PC-9 (cell line): ENCODE results near the gene HSPA12A.
A peak's percentile ranks its signal among the peaks of the same experiment; 100 is the strongest.

Source experiments
- CTCF ChIP-seq: fragments of 200-600 bp; sonication (generic); conservative IDR thresholded peaks from 2 replicates; pipeline ENCODE4 v1.6.1; 2017; ENCODE audit warnings: mixed run types, antibody characterized with exemption, mild to moderate bottlenecking, moderate library complexity
- EZH2 ChIP-seq: fragments of 200-600 bp; sonication (generic); IDR thresholded peaks from 2 replicates; pipeline ENCODE4 v1.8.0; 2017; ENCODE audit warnings: antibody characterized with exemption, low read depth

GRCh38 chr10:116737627-116738327, 4.6 kb downstream of the HSPA12A start:
- no peak for TF ChIP-seq EZH2
- TF ChIP-seq CTCF, result peak; percentile 36; the same call in 1 of the 2 replicates
